Measurements from ENCODE around the gene MUC2. TPM values are rescaled to one million over a fixed set of nuclear protein-coding genes. Genes with fewer than 3 reads are reported as not detected.

The MUC2 gene
- total and polyA plus RNA-seq, 2 experiments from 2014 or later, result not detected

DNA sequence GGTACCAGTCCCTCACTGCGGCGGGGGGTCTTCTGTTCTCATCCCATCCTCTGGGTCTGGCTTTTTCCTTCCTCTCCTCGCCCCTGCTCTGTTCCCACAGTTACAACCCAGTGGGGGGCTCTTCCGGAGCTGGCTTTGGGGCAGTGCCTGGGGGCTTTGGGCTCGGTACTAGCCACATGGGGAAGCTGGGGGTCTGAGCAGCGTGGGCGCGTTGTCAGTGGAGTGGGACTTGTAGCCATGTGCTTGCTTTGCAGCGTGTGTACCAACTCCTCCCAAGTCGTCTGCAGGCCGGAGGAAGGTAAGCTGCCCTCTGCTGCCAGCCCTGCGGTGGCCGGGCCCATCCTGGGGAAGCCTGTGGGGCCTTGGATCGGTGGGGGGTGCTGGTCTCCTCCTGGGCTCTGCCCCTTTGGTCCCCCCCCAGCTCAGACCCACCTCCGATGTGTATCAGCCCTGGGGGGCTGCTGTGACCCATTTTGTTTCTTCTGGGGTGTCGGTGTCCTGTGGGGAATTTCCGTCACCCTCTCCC, 17.5 kb downstream of the MUC2 start:
- Histone ChIP-seq H3K4me2 (no peak overlapping the region), H2AFZ (no peak overlapping the region), H3K4me3 (no peak overlapping the region), H4K20me1 (replicated peaks; ENCODE audit: insufficient read depth) (no peaks in the 10 kb centered on the region), H3K4me1 (ENCODE audit: insufficient read depth) (no peaks in the 10 kb centered on the region), H3K27me3 (ENCODE audit: insufficient read depth) (no peaks in the 10 kb centered on the region), H3K36me3 (ENCODE audit: insufficient read depth) (no peaks in the 10 kb centered on the region), H3K9me2 (ENCODE audit: insufficient read depth) (no peaks in the 10 kb centered on the region), H3F3A (replicated peaks; ENCODE audit: low read depth) (peaks cover 8% of the 10 kb centered on the region), H3K27ac (ENCODE audit: low read depth) (no peak overlapping the region), H3K79me2 (replicated peaks; ENCODE audit: insufficient read depth) (no peaks in the 10 kb centered on the region)
- peaks cover 4% of the 10 kb centered on the region; the same call in 2 of the 3 replicates for H3K36me3 Mint-ChIP-seq (ENCODE audit: low read depth)
- DNase-seq (ENCODE audit: low spot score), result no peak
- peaks cover 24% of the 10 kb centered on the region for H3K9me3 Mint-ChIP-seq
- ATAC-seq, result peak; percentile 33; the same call in 2 of the 3 replicates
- no peak overlapping the region for H3K4me3 Mint-ChIP-seq
- no peak for TF ChIP-seq CTCF (conservative IDR thresholded peaks at IDR 0.05; ENCODE audit: low read depth in 2 of 2)
- no peak for TF ChIP-seq ZNF462 (CRISPR knock-in tag; IDR thresholded peaks at IDR 0.05)
- no peak for TF ChIP-seq JUNB (IDR thresholded peaks at IDR 0.05; ENCODE audit: unreplicated experiment)
- no peak for TF ChIP-seq ZNF114 (CRISPR knock-in tag; IDR thresholded peaks at IDR 0.05)
- no peak for TF ChIP-seq EZH2 (IDR thresholded peaks at IDR 0.05; ENCODE audit: low read depth, unreplicated experiment)
- no peak for TF ChIP-seq ZNF331 (CRISPR knock-in tag; IDR thresholded peaks at IDR 0.05; ENCODE audit: low read depth)
- TF ChIP-seq EZH2phosphoT487 (IDR thresholded peaks at IDR 0.05; ENCODE audit: unreplicated experiment), result no peak
- no peak for TF ChIP-seq CREB1 (CRISPR knock-in tag; IDR thresholded peaks at IDR 0.05; ENCODE audit: low read depth)
- TF ChIP-seq REST (IDR thresholded peaks at IDR 0.05; ENCODE audit: unreplicated experiment), result no peak
- TF ChIP-seq, protein P1, sequence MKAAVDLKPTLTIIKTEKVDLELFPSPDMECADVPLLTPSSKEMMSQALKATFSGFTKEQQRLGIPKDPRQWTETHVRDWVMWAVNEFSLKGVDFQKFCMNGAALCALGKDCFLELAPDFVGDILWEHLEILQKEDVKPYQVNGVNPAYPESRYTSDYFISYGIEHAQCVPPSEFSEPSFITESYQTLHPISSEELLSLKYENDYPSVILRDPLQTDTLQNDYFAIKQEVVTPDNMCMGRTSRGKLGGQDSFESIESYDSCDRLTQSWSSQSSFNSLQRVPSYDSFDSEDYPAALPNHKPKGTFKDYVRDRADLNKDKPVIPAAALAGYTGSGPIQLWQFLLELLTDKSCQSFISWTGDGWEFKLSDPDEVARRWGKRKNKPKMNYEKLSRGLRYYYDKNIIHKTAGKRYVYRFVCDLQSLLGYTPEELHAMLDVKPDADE (IDR thresholded peaks at IDR 0.05), result no peak
- TF ChIP-seq NANOG (IDR thresholded peaks at IDR 0.05; ENCODE audit: borderline replicate concordance), result no peak
- TF ChIP-seq POLR2AphosphoS5 (IDR thresholded peaks at IDR 0.05; ENCODE audit: low read depth), result no peak
- TF ChIP-seq STAT1 (IDR thresholded peaks at IDR 0.05; ENCODE audit: unreplicated experiment), result no peak
- peaks cover 12% of the 10 kb centered on the region for H3K27me3 Mint-ChIP-seq (ENCODE audit: insufficient read depth, low read depth, poor library complexity)
- no peaks in the 10 kb centered on the region for H3K4me1 Mint-ChIP-seq
- H3K27ac Mint-ChIP-seq, result no peak overlapping the region
